Fibroblast of lung (primary cell): ENCODE results near the gene MB21D2. TPM values are rescaled to one million over a fixed set of nuclear protein-coding genes. Genes with fewer than 3 reads are reported as not detected.

ENCODE experiments used
- DNase-seq, 2 donors: peaks; one replicate each; pipeline versions ENCODE4 v3.0.0 to v3.0.0-alpha.2; 2010; ENCODE audit warnings: low read depth in 2 of 2
- H2AFZ ChIP-seq: 2 replicates; pipeline ENCODE4 v1.5.1; 2012; ENCODE audit warnings: low read length, control low read depth, inconsistent platforms
- H3K27ac ChIP-seq: 2 replicates; pipeline ENCODE4 v1.5.1; 2011; ENCODE audit warnings: low read length, control low read depth; ENCODE audit not compliant: insufficient read depth
- H3K27me3 ChIP-seq: 2 replicates; pipeline ENCODE4 v1.5.1; 2011; ENCODE audit warnings: mild to moderate bottlenecking, low read length; ENCODE audit not compliant: control insufficient read depth, insufficient read depth
- H3K36me3 ChIP-seq: 2 replicates; pipeline ENCODE4 v1.5.1; 2011; ENCODE audit warnings: low read length; ENCODE audit not compliant: control insufficient read depth, insufficient read depth
- H3K4me1 ChIP-seq: 2 replicates; pipeline ENCODE4 v1.5.1; 2011; ENCODE audit warnings: low read length; ENCODE audit not compliant: control insufficient read depth, insufficient read depth; ENCODE audit errors: extremely low read depth
- H3K4me2 ChIP-seq: 2 replicates; pipeline ENCODE4 v1.5.1; 2011; ENCODE audit warnings: low read length, control low read depth; ENCODE audit not compliant: insufficient read depth; ENCODE audit errors: extremely low read depth
- H3K4me3 ChIP-seq, 4 experiments: fragments of 200-600 bp in 1 of 4; sonication (generic) in 1 of 4; replicated peaks in 1 of 4; 2 replicates each; pipeline ENCODE4 v1.5.1; 2011 to 2016; ENCODE audit warnings: low read length in 4 of 4, low read depth in 3 of 4, mild to moderate bottlenecking in 3 of 4, control low read depth in 2 of 4, inconsistent platforms in 1 of 4, mixed read lengths in 1 of 4; ENCODE audit not compliant: insufficient read depth in 1 of 4; ENCODE audit errors: control extremely low read depth in 1 of 4
- H3K79me2 ChIP-seq: 2 replicates; pipeline ENCODE4 v1.5.1; 2012; ENCODE audit warnings: mild to moderate bottlenecking, low read length, inconsistent platforms; ENCODE audit not compliant: control insufficient read depth, insufficient read depth
- H3K9ac ChIP-seq: 2 replicates; pipeline ENCODE4 v1.5.1; 2011; ENCODE audit warnings: mild to moderate bottlenecking, low read length, control low read depth; ENCODE audit not compliant: insufficient read depth
- H3K9me3 ChIP-seq: 2 replicates; pipeline ENCODE4 v1.5.1; 2012; ENCODE audit warnings: low read depth, low read length; ENCODE audit not compliant: control insufficient read depth, insufficient read depth
- H4K20me1 ChIP-seq: 2 replicates; pipeline ENCODE4 v1.5.1; 2011; ENCODE audit warnings: low read length; ENCODE audit not compliant: control insufficient read depth, insufficient read depth; ENCODE audit errors: extremely low read depth
- EZH2 ChIP-seq: IDR thresholded peaks from 2 replicates; pipeline ENCODE4 v1.5.1; 2012; ENCODE audit warnings: low read length, control low read depth, mild to moderate bottlenecking; ENCODE audit errors: missing control alignments
- polyA plus RNA-seq, 2 donors: library from polyadenylated mRNA; depleted of rRNA in 1 of 2; stranded (reverse) in 1 of 2; unstranded in 1 of 2; fragments of >200 nt; gene quantifications; 2 replicates each; pipeline ENCODE4 v1.2.1, GENCODE V29; 2011 to 2012; ENCODE audit warnings: missing spikeins in 1 of 2
- total RNA-seq: library from RNA; depleted of rRNA; stranded (reverse); fragments of >200 nt; gene quantifications from 2 replicates; pipeline ENCODE4 v1.2.1, GENCODE V29; 2014
- TF ChIP-seq, protein P1 (sequence below), 2 donors: IDR thresholded peaks in 1 of 2; conservative IDR thresholded peaks in 1 of 2; 1 replicate in 1 of 2; 2 replicates in 1 of 2; pipeline ENCODE4 v1.5.1; 2011 to 2012; ENCODE audit warnings: low read length in 2 of 2, control low read depth in 1 of 2, inconsistent platforms in 1 of 2, low read depth in 1 of 2, mild to moderate bottlenecking in 1 of 2

Gene MB21D2
- total and polyA plus RNA-seq, 2 donors (not counting 1 experiment from before 2014, with no cell fraction given): 3.5 to 11.4 TPM

DNA sequence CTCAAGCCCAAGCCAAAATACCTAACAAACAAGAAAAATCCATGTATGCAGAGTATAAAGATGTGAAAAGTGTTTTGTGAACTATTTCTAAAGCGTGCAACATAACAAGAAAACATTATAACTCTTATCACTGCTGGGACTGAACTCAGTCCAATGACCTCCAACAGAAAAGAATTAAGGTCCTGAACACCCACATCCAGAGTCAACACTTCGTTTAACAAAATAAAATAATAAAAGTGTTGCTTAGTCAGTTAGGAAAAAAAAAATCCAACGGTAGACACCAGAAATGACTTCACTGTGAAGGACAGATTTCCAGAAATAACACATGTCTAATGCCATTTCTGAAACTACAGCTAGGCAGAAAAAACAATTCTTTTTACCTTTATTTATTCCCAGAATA, 28.0 kb downstream of the MB21D2 start:
- Histone ChIP-seq H3K27ac (peak overlapping the region; percentile 59), H3K4me1 (peaks cover 27% of the 10 kb centered on the region), H3K79me2 (peaks cover 42% of the 10 kb centered on the region), H3K36me3 (no peaks in the 10 kb centered on the region), H3K27me3 (no peaks in the 10 kb centered on the region), H2AFZ (no peak overlapping the region), H3K9ac (no peak overlapping the region), H3K4me3 (no peak overlapping the region), H3K4me2 (peak overlapping the region; percentile 59), H4K20me1 (no peaks in the 10 kb centered on the region), H3K9me3 (no peaks in the 10 kb centered on the region)
- TF ChIP-seq, protein P1, sequence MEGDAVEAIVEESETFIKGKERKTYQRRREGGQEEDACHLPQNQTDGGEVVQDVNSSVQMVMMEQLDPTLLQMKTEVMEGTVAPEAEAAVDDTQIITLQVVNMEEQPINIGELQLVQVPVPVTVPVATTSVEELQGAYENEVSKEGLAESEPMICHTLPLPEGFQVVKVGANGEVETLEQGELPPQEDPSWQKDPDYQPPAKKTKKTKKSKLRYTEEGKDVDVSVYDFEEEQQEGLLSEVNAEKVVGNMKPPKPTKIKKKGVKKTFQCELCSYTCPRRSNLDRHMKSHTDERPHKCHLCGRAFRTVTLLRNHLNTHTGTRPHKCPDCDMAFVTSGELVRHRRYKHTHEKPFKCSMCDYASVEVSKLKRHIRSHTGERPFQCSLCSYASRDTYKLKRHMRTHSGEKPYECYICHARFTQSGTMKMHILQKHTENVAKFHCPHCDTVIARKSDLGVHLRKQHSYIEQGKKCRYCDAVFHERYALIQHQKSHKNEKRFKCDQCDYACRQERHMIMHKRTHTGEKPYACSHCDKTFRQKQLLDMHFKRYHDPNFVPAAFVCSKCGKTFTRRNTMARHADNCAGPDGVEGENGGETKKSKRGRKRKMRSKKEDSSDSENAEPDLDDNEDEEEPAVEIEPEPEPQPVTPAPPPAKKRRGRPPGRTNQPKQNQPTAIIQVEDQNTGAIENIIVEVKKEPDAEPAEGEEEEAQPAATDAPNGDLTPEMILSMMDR (conservative IDR thresholded peaks at IDR 0.05 in 1 of 2, IDR thresholded peaks at IDR 0.05 in 1 of 2; ENCODE audit: low read depth in 1 of 2, low read length in 2 of 2): no peak
- TF ChIP-seq EZH2: no peak
- peak in 1 of 2 donors; percentile 55 for DNase-seq

DNA sequence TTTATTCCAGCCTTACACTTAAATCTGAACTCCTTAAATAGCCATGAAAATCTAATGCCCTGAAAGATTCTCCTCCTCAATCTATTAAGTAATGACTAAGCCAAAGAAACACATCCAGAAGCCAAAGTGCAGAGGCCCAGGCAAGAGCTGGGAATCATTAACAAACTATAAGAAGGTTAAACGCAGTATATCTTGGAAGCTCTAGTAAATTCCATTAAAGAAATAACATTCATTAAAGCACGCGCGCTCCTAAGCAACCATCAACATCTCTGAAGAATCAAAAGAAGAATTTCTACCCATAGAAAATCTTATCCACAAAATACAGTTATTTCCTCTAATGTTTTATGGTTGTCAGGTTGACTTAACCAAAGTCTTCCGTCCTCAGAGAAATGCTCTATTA, 29.5 kb downstream of the MB21D2 start:
- Histone ChIP-seq H3K4me2 (peak overlapping the region; percentile 50), H3K4me1 (peaks cover 32% of the 10 kb centered on the region), H3K79me2 (peaks cover 37% of the 10 kb centered on the region), H3K9me3 (no peaks in the 10 kb centered on the region), H3K36me3 (no peaks in the 10 kb centered on the region), H4K20me1 (no peaks in the 10 kb centered on the region), H3K9ac (no peak overlapping the region), H3K27me3 (no peaks in the 10 kb centered on the region), H2AFZ (no peak overlapping the region), H3K4me3 (no peak overlapping the region), H3K27ac (peak overlapping the region; percentile 59)
- no peak for TF ChIP-seq EZH2
- TF ChIP-seq, protein P1 (conservative IDR thresholded peaks at IDR 0.05 in 1 of 2, IDR thresholded peaks at IDR 0.05 in 1 of 2; ENCODE audit: low read depth in 1 of 2, low read length in 2 of 2): no peak
- DNase-seq: peak; percentile 28 to 58

DNA sequence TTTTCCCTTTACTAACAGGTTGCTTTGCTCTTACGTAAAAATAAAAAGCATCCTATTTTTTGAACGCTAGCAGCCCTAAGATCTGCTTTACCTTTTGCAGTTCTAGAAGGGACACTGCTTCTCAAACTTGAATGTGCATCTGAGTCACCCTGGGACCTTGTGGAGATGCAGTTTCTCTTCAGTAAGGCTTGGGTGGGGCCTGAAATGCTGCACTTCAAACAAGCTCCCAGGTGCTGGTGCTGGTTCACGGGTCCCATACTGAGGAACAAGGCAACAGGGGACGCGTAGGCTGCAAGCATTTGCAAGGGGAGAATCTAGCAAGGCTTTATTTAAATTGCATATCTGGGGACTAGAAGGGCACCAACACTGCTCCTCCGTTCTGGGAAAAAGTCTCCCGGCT, 30.0 kb downstream of the MB21D2 start:
- Histone ChIP-seq H3K9ac (no peak overlapping the region), H4K20me1 (no peaks in the 10 kb centered on the region), H3K27me3 (no peaks in the 10 kb centered on the region), H3K4me1 (peaks cover 34% of the 10 kb centered on the region), H2AFZ (no peak overlapping the region), H3K27ac (peak overlapping the region; percentile 6), H3K4me3 (no peak overlapping the region), H3K79me2 (peaks cover 38% of the 10 kb centered on the region), H3K36me3 (no peaks in the 10 kb centered on the region), H3K4me2 (peak overlapping the region; percentile 50), H3K9me3 (no peaks in the 10 kb centered on the region)
- TF ChIP-seq, protein P1 (conservative IDR thresholded peaks at IDR 0.05 in 1 of 2, IDR thresholded peaks at IDR 0.05 in 1 of 2; ENCODE audit: low read depth in 1 of 2, low read length in 2 of 2): no peak
- no peak for TF ChIP-seq EZH2
- DNase-seq: peak in 1 of 2 donors; percentile 34
